MV-4-11 (cell line): ENCODE data around the gene SLC12A4.
"Not testable (repeated sequence)": the region's sequence is repeated elsewhere in the genome, so short reads cannot be mapped to it uniquely, and the experiment has no call there.

Experiments
- DNase-seq: peaks from one replicate; lab custom pipeline; 2025; lab: John Stamatoyannopoulos, UW

Gene SLC12A4

DNA sequence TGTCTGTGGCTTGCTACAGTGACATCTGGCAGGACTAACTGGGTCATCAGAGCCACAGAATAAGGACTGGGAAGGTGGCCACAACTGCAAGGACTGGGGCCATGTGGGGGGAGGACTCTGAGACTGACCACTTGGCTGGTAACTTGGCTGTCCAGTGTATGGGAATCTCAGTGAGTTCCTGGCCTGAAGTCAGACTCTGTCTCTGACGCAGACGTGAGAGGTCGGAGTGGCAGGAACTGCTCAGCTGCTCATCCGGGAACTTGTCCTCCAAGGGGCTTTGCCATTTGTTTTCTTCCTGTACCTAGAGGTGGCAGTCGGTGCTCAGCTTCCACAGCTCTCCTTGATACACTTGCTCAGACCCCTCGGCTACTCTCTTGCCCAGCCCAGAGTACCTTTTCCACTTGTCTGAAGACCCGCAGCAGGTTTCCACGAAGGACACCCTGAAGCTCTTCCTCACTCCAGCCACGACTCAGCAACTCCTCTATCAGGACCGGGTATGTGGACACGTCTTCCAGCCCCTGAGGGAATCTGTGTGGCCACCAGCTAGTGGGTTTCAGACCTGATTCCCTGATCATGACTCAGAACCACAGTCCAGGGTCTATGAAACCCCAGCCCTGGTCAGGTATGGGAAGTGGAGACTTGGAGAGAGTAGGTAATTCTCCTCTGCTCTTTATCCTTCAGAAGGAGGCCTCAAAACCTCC lies 19.2 kb upstream of the SLC12A4 start:
- no peak for DNase-seq

DNA sequence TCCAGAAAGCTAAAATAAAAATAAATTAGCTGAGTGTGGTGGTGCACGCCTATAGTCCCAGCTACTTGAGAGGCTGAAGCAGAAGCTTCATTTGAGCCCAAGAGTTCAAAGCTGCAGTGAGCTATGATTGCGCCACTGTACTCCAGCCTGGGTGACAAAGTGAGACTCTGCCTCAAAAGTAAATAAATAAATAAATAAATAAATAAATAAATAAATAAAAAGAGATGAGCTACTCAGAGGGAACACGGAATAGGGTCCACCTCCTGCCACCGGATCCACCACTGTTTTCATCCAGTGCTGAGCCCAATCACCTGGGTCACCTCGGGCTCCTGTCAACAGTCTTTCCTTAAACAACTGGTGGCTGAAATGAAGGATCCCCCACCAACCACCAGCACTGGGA lies 18.5 kb upstream of the SLC12A4 start:
- no peak for DNase-seq

DNA sequence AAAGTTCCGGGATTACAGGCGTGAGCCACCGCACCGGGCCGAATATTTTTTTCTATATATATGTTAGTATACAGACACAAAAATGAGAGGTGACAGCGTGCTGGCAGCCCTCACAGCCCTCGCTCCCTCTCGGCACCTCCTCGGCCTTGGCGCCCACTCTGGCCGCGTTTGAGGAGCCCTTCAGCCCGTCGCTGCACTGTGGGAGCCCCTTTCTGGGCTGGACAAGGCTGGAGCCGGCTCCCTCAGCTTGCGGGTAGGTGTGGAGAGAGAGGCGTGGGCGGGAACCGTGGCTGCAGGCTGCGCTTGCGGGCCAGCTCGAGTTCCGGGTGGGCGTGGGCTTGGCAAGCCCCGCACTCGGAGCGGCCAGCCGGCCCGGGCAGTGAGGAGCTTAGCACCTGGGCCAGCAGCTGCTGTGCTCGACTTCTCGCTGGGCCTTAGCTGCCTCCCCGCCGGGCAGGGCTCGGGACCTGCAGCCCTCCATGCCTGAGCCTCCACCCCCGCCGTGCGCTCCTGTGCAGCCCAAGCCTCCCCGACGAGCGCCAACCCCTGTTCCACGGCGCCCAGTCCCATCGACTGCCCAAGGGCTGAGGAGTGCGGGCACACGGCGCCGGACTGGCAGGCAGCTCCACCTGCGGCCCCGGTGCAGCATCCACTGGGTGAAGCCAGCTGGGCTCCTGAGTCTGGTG lies 13.7 kb upstream of the SLC12A4 start:
- no peak for DNase-seq

DNA sequence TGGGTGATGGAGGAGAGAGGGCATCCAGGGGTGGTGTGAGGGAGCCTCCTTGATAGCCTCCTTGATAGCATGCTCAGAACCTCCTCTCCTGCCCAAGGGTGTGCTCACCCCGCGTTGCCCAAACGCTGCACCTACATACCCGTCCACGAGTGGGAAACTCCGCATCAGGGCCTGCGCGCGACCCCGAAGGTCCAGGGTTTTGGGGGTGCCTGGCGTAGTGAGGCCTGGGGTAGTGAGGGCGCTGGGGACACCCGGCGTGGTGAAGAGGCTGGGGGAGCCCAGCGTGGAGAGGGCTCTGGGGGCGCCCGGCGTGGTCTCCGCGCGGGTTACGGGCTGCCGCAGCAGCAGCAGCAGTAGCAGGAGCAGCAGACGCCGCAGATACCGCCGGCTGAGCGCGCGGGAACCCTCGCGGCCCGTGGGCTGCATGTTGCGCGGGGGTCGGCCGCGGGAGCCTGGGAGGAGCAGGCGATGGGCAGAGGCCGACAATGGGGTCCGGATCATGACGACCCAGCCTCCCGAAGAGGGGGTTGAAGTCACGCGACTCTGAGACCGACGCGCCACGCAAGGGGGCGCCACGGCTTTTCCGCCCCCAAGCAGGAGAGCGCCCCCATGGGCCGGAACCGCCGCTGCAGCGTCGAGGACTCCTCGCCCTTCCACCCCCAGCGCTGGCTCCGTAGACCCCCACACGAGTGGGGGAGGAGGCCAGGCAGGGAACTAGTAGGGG lies 11.7 kb upstream of the SLC12A4 start, which contains the start of gene DPEP3:
DPEP3 (minus strand) TSS at position 545 of the 724 bp plus-strand sequence; CDS start at position 426, 119 bp downstream.
- no peak for DNase-seq

DNA sequence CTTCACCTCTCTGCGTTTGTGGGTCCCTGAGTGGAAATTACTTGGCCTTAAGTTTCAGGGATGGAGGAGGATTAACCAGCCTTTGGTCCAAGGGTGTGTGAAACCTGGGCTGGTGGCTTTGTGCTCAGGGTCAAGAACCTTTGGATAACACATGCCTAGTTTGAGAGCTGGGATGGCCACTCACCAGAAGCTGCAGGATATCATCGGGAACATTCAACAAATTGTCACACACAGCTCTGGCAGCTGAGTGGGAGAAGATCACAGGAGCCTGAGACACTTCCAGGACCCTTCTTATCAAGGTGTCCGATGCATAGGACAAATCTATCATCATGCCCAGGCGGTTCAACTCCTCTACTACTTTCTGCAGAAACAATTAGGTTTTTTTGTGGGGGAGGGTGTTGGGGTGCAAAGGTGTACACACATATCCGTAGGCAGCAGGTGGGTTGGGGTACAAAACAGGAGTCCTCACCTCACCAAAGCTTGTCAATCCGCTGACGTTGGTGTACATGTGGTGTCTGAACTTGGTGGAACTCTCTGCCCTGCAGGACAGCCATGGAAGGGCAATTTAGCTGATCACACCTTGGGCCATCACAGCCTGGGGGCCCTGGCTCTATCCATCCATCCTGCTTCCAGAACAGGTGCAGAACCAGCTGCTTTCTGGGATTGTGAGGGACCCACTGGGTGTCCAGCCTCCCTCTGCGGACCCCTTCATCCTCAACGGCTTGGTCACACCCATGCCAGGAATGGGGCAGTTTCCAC lies 9.2 kb upstream of the SLC12A4 start:
- DNase-seq: no peak

DNA sequence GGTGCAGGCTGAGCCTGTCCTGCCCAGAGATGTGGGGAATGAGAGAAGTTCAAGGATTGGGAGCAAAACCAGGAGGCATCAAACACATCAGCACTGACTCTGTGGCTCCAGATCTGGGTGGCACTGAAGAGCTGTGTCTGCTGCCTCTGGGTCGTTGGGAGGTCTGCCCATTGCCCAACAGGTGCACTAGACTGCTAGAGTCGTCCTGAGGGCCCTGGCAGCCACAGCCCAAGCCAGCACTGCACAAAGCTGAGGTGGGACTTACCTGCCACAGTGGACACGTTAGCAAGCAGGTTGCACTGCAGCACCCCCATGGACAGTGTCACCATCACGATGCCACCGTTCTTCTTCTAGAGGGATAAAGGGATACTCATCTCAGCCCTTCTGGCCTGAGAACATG lies 8.6 kb upstream of the SLC12A4 start:
- no peak for DNase-seq

DNA sequence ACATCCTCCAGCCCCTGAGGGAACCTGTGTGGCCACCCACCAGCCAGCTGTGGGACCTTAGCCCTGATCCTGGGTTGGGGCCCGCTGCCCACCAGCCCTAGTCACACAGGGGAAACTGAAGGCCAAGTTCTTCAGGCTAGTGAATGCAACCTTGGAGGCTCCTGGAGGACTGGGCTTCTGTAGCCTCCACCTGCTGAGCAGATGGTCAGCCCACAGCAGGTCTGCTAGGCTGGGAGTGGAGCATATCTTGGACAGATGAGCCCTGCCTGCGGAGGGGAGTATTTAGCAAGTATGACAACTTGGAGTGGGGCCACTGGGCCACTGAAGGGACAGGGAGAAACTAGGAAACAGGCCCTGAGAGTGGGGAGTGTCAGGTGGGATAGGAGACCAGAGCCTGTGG lies 7.8 kb upstream of the SLC12A4 start:
- DNase-seq: no peak

DNA sequence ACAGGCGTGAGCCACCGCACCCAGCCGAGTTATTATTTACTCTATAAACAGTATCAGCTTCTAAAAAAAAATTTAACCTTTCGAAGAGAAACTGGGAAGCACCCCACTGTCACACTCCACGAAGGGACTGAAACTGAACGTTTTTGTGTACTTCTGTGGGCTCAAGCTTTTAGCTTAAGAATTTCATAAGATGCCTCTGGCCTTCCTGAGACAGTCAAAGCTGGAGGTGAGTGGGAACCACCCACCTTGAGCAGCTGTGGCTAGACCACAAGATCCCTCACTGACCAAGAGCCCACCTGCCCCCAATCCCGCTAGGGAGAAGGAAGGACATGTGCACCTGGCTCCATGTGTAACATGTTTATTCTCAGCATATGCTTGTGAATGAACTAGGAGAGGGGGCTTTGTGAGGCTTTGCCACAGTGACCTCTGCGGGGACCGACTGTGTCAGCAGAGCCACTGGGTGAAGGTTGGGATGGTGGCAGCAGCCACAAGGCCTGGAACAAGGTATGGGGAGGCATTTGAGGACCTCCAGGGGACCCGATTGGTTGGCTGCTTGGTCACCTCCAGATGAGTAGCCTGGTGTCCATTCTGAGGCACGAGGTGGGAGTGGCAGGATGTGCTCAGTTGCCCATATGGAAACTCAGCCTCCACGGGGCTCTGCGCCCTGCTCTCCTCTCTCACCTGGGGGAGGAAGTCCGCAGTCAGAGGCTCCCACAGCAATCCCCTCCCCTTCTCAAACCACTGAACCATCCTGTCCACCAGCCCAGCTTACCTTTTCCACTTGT lies 7.1 kb upstream of the SLC12A4 start:
- DNase-seq: no peak

DNA sequence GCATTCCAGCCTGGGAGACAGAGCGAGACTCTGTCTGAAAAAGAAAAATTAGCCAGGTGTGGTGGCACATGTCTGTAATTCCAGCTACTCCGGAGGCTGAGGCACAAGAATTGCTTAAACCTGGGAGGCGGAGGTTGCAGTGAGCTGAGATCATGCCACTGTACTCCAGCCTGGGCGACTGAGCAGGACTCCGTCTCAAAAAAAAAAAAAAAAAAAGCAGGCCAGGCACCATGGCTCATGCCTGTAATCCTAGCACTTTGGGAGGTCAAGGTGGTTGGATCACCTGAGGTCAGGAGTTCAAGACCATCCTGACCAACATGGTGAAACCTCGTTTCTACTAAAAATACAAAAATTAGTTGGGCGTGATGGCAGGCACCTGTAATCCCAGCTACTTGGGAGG lies 3.8 kb upstream of the SLC12A4 start:
- DNase-seq: not testable (repeated sequence)

DNA sequence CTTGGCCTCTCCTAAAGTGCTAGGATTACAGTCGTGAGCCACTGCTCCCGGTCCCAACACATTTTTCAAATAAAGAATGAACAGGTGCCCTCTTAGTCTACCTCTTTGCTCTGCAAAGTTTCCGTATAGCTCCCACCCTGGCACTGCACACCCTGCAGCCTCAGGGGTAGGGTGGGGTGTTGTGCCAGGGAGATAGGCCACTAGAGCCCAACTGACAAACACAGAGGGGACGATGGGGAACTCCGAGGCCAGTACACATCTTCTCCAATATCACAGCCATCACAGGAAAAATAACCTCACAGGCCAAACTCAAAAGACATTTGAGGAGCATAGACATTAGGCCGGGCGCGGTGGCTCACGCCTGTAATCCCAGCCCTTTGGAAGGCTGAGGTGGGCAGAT lies 2.7 kb upstream of the SLC12A4 start:
- DNase-seq: no peak

DNA sequence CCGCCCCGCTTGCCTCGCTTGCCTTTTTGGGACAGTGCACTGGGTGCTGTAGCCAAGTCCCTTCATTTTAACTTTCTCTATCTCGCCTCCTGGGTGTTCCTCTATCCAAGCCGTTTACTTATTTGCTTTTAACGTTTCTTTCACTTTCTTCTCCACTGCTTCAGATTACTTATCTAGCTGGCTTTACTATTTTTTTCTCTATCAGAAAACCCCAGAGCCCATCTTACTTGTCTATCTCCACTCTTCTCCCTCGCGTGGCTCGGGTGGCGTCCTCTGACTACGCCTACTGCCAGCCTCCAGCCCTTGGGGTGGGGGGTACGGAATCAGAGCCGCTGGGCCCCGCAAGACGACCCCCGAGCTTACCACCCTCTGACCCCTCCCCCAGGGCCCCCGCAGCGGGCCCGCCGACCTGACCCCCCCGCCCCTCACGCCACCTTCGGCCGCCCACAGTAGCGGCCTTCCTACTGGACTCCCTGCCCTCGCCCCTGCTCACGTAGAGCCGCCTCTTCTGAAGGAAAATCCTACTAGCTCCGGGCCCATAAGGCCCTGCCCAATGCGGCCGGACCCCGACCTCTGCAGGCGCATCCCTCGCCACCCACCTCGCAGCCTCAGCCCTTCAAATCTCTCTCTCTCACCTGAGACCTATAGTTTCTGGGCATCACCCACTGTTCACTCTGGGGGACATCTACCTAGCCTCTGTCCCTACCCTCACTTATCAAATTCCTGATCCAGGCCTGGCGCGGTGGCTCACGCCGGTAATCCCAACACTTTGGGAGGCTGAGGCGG lies 1.0 kb upstream of the SLC12A4 start:
- peak; percentile 23 for DNase-seq

DNA sequence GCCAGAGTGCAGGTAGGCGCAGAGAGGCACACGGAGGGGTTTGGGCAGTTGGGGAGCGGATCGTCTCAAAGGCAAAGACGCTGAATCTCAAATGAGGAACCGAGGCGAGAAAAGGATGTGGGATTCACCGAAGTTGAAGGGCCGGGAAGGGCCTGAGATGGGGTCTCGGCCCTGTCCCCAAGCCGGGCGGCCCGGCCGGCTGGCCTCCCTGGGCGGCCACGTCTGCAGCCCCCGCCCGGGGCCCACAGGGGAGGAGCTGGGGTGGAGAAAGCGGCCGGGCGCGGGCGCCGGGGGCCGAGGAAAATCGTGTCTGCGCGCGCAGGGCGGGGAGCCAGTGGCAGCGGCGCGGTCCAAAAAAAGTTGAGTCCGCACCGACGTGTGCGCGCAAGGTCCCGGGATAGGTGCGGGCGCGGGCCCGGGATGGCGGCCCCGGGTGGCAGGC lies 458 bp downstream of the SLC12A4 start:
- DNase-seq: peak; percentile 34

DNA sequence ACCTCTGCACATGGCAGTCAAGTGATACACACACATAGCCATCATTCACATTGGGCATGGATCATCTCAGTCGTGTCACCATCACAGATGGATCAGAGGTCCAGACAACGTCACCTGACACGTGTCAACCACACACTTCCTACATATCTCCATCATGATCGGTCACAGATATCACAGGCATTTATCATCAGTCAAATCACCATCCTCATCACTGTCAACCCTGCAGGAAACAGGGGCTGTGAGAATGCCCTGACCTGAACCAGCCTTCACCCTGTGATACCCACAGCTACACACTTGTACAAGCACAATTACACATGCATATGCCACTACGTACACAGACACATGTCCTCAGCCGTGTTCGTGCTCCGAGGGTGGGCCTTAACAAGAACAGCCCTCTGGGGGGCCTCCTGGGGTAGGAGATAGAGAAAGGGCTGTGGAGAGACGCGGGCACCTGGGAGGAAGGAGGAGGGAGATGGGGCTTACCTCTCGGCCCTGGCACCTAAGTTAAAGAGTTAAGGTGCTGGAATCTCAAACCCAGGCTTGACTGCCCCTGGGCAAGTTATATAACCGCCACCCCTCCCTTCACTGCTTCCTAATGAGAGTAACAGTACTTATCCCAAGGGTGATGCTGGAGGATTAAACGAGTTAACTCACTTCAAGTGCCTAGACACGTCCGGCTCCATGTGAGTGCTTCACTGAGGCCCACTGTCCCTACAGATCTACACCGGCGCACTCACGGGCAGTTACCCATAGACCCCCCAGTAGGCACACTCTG lies 1.1 kb downstream of the SLC12A4 start:
- DNase-seq: no peak

DNA sequence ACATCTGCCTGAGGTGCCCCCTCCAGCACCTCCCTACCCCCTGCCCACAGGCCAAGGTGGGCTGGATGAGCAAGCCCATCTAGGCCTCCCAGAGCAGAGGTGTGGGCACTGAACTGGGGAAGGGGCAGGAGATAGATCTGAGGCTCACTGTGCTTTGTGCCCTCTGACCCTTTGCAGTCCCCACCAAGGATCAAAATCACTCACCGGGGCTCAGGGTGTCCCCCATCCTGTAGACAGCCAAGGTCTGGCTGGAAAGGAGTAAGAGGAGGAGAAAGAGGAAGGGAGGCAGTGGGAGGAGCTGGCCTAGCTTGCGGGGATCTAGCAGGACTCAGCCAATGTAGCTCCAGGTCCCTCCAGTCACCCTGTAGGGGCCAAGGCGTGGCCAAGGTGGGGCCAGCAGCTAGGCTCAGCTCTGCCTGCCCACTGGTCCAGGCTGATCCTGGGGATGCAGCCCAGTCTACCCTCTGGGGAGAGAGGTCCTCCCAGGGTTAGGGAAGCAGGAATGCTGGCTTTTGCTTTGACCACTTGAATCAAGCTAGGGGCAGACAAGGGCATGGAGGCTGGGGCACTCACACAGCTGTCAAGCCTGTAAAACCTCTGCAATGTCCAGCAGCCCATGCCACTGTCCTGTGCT lies 1.8 kb downstream of the SLC12A4 start:
- DNase-seq: peak; percentile 51

DNA sequence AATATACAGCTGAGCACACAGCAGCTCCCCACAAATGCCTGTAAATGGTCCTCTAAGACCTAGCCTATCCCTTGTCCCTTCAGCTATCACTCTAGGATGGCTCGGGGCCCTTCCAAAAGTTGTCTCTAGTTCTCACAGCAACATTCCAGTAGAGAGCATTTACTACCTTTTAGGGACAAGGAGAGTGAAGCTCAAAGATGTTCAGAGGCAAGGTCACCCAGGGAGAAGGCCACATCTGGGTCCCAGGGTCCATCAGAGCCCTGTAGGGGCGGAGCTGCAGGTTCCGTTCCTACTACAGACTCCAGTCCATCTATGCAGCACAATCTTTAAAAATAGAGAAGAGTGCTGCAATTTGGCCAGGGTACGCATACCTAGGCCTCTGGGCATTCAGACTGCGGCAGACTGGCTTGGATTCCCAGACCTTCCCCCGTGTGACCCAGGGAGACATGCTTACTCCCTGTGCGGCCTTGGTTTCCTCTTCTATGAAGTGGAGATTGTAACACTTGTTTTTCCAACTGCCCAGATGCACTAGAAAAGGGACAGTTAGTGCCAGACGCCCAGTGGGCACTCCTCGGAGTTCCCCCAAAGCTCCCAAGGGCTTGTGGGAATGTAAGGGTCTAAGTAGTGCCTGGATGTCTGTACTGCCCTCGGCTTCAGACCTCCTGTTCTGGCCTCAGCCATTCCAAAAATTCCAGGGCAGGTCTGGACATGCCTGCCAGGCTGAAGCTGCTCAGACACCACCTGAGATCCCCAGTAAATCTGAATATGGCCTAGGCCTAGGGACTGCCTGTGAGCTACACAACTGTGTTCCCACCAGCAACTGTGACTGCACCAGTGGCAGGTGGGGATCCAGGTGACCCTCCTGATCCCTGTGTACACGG lies 2.5 kb downstream of the SLC12A4 start:
- DNase-seq: no peak

DNA sequence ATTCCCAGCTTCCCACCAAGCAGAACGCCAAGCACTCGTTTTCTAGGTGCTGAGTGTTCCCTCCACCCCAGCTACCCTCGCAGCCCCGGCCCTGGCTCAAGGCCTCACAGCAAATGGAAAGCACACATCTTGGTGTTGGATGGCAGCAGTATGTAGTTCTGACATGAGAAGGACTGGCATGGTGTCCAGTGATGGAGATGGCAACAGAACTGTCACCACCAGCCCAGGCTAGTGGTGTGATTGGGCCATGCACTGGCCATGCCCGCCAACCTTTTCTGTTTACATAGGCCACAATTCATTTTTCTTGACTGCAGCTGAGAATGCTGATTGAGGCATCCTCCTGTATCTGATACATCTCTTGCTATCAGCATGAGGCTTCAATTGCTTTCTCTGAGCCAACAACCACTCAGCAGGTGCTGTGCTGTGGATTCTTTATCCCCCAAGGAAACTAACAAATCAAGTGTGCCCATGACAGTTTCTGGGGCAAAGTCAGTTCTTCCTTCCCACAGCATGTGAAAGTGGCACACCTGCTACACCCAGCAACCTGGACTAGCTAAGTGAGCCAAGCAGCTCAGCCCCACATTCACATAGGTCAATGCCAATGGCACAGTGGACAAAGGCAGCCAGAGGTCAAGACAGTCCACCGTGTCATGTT lies 3.8 kb downstream of the SLC12A4 start:
- no peak for DNase-seq

DNA sequence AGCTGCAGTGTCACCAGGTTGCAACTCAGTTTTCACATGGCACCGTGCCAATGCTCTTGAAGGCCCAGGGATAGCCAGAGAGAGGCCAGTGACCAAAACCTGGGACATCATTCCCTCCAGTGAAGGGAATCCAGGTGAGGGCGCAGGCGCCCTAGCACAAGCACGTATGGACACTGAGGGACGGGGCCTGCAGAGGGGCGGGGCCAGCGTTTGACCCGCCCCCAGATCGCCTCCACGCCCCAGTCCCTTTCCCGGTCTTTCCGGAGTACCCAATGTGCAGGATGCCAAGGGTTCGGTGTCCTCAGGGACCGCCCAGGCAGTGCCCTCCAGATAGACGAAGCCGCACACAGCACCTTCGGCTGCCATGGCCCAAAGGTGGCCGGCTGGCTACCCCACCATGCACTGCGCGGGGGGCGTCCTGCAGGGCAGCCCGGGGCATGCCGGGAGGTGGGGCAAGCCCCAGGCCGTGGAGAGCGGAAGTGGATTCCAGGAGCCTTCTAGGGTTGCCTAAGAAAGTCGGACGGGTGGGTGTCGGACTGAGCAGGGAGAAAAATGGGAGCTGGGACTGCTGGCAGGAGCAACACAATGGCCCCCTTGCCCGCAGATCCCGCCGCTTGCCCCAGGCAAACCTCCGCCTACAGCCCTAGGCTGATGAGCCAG lies 4.6 kb downstream of the SLC12A4 start:
- no peak for DNase-seq
